GM12872 (cell line): ENCODE measurements around the gene DCDC2C.

Experiments
- TF ChIP-seq, protein P1 (sequence below): IDR thresholded peaks from 3 replicates; pipeline ENCODE4 v1.5.1; 2011; ENCODE audit warnings: low read depth, mild to moderate bottlenecking, low read length, moderate library complexity; ENCODE audit not compliant: insufficient read depth

DCDC2C gene

GRCh38 chr2:3730646-3731045, 27.3 kb downstream of the DCDC2C start:
- TF ChIP-seq, protein P1, sequence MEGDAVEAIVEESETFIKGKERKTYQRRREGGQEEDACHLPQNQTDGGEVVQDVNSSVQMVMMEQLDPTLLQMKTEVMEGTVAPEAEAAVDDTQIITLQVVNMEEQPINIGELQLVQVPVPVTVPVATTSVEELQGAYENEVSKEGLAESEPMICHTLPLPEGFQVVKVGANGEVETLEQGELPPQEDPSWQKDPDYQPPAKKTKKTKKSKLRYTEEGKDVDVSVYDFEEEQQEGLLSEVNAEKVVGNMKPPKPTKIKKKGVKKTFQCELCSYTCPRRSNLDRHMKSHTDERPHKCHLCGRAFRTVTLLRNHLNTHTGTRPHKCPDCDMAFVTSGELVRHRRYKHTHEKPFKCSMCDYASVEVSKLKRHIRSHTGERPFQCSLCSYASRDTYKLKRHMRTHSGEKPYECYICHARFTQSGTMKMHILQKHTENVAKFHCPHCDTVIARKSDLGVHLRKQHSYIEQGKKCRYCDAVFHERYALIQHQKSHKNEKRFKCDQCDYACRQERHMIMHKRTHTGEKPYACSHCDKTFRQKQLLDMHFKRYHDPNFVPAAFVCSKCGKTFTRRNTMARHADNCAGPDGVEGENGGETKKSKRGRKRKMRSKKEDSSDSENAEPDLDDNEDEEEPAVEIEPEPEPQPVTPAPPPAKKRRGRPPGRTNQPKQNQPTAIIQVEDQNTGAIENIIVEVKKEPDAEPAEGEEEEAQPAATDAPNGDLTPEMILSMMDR, result no peak

- TF ChIP-seq, protein P1, result no peak
Observed at GRCh38 chr2:3731829-3732228, 28.5 kb downstream of the DCDC2C start.

DNA sequence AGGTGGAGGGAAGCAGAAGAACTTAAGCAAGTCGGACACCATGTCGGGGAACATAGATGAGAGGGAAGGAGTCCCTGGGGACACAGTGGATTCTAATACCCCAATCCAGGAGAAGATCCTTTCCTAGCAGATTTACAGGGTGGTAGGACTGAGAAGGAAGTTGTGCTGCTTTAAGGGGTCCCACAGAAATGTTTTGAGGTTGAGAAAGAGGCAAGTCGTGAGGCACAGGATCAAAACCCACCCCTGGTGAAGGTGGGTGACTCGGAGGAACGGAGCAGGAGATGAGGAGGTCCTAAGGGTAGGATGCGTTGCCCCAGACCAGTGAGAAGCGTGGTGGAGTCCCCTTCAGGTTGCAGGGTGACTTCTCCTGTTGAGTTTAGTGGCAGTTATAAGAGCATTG, 32.7 kb downstream of the DCDC2C start:
- TF ChIP-seq, protein P1, result no peak

GRCh38 chr2:3737128-3737527, 33.8 kb downstream of the DCDC2C start:
- TF ChIP-seq, protein P1, result no peak

DNA sequence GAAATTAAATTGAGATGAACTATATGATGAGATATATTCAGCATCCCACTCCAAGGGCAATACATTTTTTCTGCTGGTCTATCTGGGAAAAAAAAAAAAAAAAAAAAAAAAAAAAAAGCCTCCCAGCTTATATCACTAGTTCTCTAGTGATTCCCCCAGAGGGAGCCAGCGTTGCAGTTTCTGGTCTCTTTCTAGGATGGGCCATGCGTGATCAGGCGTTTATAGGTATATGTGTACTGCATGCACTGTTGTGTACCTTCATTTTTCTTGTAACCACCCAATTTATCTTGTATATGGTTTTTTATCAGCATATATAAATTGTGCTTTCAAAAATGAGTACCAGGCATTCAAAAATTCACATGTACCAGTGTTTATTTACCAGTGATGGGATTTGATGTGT, 35.1 kb downstream of the DCDC2C start:
- TF ChIP-seq, protein P1, result no peak

GRCh38 chr2:3739313-3739712, 35.9 kb downstream of the DCDC2C start:
- TF ChIP-seq, protein P1, result no peak

- TF ChIP-seq, protein P1, result no peak
Observed at GRCh38 chr2:3741396-3741795, 38.0 kb downstream of the DCDC2C start.
